ENCODE results near the gene CD200. TPM values are rescaled to one million over a fixed set of nuclear protein-coding genes. Genes with fewer than 3 reads are reported as not detected.
A peak's percentile ranks its signal among the peaks of the same experiment; 100 is the strongest.

CD200 gene, protein sequence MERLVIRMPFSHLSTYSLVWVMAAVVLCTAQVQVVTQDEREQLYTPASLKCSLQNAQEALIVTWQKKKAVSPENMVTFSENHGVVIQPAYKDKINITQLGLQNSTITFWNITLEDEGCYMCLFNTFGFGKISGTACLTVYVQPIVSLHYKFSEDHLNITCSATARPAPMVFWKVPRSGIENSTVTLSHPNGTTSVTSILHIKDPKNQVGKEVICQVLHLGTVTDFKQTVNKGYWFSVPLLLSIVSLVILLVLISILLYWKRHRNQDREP
- 10 to 100 TPM; 12.3 to 17.4 (median 15.5) TPM for polyA plus RNA-seq (ENCODE audit: insufficient read length in 10 of 10)
- long read RNA-seq, donor 1, partial matches to known transcripts = 0 of 4 reads
- long read RNA-seq, donor 1, other reads (novel, unspliced or antisense) = 0 of 4 reads
- long read RNA-seq, donor 2, partial matches to known transcripts = 0 of 3 reads
- long read RNA-seq, donor 2, other reads (novel, unspliced or antisense) = 0 of 3 reads
- long read RNA-seq, donor 3 = 0 reads
- long read RNA-seq, donor 4, partial matches to known transcripts = 0 of 2 reads
- long read RNA-seq, donor 4, other reads (novel, unspliced or antisense) = 0 of 2 reads
- long read RNA-seq, donor 5, partial matches to known transcripts = 0 of 3 reads
- long read RNA-seq, donor 5, other reads (novel, unspliced or antisense) = 0 of 3 reads
- long read RNA-seq, donor 6, partial matches to known transcripts = 0 of 3 reads
- long read RNA-seq, donor 6, other reads (novel, unspliced or antisense) = 0 of 3 reads
- long read RNA-seq, donor 7, partial matches to known transcripts = 0 of 1 reads
- long read RNA-seq, donor 7, other reads (novel, unspliced or antisense) = 0 of 1 reads
- long read RNA-seq, donor 8, partial matches to known transcripts = 0 of 2 reads
- long read RNA-seq, donor 8, other reads (novel, unspliced or antisense) = 0 of 2 reads
- long read RNA-seq, donor 9 = 0 reads

DNA sequence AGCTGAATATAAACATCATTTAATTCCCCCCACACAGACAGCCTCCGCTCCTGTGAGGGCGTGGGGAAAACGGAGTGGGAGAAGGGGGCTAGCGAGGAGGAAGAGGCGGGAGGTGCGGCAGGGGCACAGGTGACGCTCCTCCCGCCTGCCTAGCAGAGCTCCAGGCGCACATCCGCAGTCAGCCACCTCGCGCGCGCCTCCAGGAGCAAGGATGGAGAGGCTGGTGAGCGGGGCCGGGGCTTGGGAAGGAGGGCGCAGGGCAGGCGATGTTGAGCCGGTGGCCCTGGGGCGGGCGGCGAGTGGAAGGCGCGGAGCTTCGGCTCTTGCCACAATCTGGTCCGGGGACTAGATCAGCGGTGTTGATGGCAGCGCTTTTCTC lies at the start of gene CD200:
CD200 (plus strand) TSS at position 155 of the 379 bp plus-strand sequence; CDS start at position 212, 57 bp downstream.
- peak; percentile 39 to 91 (median 73) for DNase-seq

DNA sequence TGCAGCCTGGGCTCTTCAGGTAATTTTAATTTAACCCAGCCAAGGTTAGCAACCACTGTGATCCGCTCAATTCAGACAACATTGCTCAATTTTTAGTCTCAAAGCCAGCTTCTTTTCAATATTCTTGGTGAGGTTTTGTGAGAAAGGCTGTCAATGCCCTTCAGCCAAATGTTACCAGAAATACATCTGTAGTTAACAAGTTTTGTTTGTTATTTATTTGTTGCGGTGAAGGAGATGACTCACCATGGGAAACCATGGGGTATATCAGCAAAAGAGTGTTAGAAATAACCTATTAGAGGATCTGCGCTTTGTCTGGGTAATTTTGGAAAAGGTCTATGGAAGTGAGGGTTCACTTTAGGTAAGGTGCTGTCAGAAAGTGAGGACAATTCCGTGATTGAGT lies 43.9 kb upstream of the CD200 start:
- no peak for DNase-seq

GRCh38 chr3:112293368-112294321 lies 39.3 kb upstream of the CD200 start, which contains the start of gene SLC9C1:
Gene SLC9C1, minus strand, starts transcription at chr3:112294216. Its CDS starts 7,425 bp downstream, at chr3:112286791.
- DNase-seq = peak; percentile 70 to 87 (median 78)

GRCh38 chr3:112297714-112298113 lies 35.2 kb upstream of the CD200 start:
- DNase-seq = no peak

GRCh38 chr3:112298781-112299180 lies 34.2 kb upstream of the CD200 start:
- no peak for DNase-seq

DNA sequence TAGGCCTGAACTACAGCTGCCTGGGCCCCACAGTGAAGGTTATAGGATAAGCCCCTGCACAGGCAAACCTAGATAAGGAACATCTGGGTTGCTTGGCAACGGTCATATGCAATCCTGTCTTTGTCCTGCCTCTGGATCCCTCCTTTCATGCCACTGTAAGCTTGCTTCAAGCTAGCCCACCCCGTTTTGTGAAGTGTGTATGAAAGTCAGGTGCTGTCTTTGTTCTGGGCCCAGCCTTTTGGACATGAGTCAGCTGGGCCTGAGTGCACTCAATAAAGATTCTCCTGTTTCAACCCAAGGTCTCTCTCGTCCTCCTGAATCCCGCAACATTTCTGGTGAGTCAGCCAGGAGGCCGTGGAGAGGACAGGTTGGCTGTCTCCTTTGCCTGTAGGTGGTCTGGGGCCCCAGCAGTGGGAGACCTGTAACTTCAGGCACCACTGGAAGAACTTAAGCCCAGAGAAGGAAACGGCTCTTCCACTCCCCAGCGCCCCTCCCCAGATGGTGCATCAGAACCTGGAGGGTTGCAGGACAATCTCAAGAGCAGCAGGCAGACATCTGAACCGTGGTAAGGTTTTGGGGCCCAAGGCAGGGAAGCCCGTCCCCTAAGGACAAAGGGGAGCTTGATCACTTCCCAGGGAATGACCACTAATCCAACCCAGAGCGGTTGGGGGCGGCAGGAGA lies 30.7 kb upstream of the CD200 start:
- peak in 1 of 3 donors; percentile 12 for DNase-seq

DNA sequence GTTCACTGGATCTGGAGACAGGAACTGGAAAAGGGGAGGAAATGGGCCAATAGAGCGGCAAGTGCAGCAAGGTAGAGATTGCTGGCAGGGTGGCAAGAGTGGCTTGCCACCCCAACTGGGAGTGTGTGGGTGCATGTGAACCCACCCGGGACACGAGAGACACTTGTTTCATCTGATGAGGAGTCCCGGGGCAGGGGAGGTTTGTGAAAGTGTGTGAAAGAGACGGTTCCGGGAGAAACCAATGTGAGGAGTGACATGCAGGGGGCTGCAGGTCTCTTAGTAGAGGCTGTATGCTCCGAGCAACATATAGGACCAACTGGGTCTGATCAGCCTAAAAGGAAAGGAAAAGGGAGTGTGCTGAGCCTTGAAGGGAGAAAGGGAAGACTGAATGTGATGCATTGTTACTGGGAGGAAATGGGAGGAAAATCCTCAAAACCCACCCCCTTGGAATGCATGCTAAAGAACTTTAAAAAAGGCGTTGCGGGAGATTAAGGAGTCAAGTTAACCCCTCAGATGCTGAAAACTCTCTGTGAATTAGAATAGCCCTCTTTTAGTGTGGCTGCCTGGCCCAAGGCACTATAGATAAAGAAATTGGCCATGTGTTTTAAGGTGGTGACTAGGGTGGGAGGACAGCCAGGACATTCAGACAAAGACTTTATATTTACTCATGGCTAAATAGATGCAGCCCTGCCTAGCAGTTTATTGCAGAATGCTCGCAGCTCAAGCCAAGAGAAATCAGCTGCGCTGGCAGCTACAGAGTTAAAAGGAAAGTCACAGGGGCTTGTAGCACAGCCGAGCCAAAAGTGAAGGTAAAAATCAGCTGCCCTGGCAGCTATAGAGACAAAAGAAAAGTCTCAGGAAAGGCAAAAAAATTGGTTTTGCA lies 29.8 kb upstream of the CD200 start:
- peak; percentile 11 to 73 (median 28) for DNase-seq

DNA sequence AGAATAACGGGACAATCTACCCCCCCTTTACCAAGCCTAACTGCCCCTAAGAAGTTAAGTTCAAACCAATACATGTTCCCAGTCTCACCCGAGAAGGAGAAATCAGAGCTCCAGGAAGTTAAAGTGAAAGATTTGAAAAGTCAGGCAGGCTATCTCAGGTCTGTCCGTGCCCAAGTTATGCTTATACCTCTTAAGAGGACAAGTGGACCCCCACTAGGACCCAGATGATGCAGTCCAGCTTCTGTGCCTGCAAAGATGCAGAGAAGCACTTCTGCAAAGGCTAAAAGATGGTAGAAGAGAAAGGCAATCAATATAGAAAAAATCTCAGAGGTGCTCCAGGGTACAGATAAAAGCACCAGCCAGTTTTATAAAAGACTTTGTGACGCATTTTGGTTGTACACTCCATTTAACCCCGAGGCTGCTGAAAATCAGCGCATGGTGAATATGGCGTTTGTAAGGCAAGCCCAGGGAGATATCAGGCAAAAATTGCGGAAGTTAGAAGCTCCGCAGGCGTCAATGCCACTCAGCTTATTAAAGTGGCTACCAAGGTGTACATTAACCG lies 29.1 kb upstream of the CD200 start:
- DNase-seq = peak; percentile 27 to 74 (median 44)

DNA sequence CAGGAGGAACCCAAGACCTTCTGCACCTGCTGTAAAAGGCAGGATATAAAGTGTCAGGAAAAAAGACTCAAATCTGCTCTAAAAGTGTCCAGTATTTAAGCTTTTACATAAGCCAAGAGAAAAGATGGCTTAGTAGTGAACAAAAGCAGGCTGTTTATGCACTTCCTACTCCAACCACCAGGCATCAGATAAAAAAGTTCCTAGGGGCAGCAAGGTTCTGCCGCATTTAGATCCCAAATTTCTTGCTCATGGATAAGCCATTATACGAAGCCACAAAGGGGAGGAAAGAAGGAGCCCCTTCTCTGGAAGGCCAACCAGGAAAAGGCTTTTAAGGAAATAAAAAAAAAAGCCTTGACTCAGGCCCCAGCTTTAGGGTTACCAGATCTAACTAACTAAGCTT lies 28.3 kb upstream of the CD200 start:
- DNase-seq = peak in 1 of 3 donors; percentile 16

GRCh38 chr3:112306825-112307224 lies 26.1 kb upstream of the CD200 start:
- DNase-seq = no peak

DNA sequence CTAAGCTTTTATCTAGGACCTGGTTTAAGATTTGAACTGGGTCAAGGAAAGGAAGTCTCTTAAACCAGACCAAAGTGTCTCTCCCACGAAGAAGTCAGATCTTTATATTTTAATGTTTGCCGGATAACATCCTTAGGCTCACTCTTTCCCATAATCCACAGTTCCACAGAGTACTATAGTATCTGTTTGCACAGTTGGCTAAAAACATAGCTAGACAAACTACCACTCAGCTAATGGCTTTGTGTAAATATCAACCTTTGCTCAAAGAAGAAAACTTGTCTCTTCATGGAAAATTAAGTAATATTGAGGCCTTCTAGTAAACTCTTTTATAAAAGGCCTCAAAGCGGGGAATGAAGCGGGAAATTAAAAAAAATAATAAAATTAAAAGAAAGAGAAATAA lies 25.4 kb upstream of the CD200 start:
- DNase-seq = no peak

GRCh38 chr3:112308151-112308911 lies 24.6 kb upstream of the CD200 start:
- DNase-seq = peak in 1 of 3 donors; percentile 17

DNA sequence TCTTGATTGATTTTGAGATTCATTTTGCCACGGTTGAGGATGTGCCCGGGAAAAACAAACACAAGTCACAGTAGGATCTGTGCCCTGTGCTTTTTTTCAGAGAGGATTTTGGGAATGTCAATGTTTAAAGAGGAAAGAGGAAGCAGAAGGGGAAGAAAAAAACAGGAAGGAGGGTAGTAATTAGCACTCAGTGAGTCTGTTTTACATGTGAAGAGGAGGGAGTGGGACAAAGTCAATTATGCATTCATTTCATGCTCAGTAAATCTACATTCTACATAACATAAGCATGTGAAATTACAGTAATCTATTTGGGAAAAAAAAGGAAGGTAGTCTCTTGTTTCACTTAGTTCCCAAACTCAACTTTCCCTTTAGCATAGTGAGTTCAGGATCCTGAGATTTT lies 18.3 kb upstream of the CD200 start:
- DNase-seq = no peak

DNA sequence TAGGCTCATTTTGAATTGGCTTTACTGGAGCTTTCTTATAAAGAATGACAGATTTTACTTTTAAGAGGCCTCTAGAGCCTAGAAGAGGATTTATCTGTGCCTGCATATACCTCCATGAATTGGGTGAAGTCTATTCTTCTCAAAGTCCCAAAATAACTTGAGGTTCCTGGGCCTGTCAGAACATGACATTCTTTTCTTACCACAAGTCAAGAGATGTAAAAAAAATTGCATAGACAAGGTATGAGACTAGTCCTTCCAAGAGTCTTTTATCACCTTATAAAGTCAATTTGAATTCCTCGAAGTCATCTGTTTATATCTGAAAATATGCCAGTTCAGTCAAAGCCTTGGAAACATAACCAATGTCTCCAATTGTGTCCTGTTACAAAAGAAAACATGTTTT lies 17.2 kb upstream of the CD200 start:
- DNase-seq = no peak

GRCh38 chr3:112319516-112320276 lies 13.3 kb upstream of the CD200 start:
- DNase-seq = no peak

GRCh38 chr3:112320691-112321090 lies 12.3 kb upstream of the CD200 start:
- no peak for DNase-seq

DNA sequence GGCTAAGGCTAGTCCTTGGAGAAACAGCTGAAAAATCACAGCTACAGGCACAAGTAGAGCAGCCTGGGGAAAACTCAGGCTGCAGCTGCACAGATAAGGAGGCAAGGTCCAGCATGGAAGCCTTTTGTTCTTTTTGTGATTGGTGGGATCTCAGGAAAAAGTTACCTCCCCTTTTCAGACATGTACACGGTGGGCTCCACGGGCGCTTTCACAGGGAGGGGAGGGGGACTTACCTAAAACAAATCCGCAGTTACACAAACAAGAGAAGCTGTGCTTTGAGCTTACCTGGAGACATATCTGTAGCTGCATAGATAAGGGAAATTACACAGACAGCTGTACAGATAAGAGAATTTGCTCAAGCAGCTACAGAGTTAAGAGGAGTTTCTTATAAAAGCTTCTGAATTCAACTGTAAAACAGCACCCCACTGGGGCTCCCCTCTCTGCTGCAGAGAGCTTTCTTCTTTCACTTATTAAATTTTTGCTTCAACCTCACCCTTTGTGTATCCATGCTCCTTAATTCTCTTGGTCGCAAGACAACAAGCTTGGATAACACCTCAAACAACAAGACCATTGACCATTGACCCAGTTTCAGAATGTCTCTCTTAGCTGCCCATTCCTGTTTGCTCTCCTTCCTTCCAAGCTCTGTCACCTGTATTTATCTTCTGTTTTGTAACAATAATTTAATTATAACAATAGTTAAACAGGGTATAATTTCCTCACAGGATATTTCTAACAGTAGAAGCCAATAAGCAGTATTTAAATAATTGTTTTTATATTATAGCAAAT lies 10.9 kb upstream of the CD200 start:
- DNase-seq = no peak

All from muscle of back (tissue), 13 donors.